AG04450 (cell line): ENCODE data around the gene KNOP1. TPM values are rescaled to one million over a fixed set of nuclear protein-coding genes. Genes with fewer than 3 reads are reported as not detected.

Source experiments
- CTCF ChIA-PET: fragments of 300-600, 350-600 bp; formaldehyde crosslinking; extraction: SDS; loops from one replicate; lab custom pipeline; 2022; ENCODE audit warnings: antibody characterized with exemption, inconsistent platforms; lab: Charles Lee
- POLR2A ChIA-PET: fragments of 350-600 bp; formaldehyde crosslinking; extraction: SDS; loops from one replicate; lab custom pipeline; 2021; ENCODE audit warnings: antibody characterized with exemption, inconsistent platforms; lab: Yijun Ruan, JAX
- DNase-seq: peaks from one replicate; pipeline ENCODE4 v3.0.0-alpha.2; 2011; ENCODE audit warnings: low read depth, low spot score
- H3K27ac ChIP-seq: one replicate; pipeline ENCODE4 v1.5.1; 2012; ENCODE audit warnings: low read depth, low read length, control low read depth
- H3K27me3 ChIP-seq: one replicate; pipeline ENCODE4 v1.6.0; 2012; ENCODE audit warnings: low read length; ENCODE audit not compliant: control insufficient read depth, insufficient read depth
- H3K4me3 ChIP-seq: 2 replicates; pipeline ENCODE4 v1.5.1; 2011; ENCODE audit warnings: mild to moderate bottlenecking, low read depth, low read length, control low read depth
- H3K9me3 ChIP-seq: 2 replicates; pipeline ENCODE4 v1.5.1; 2012; ENCODE audit warnings: low read length; ENCODE audit not compliant: control insufficient read depth, insufficient read depth
- polyA plus RNA-seq: library from polyadenylated mRNA; depleted of rRNA; stranded (reverse); fragments of >200 nt; gene quantifications from 2 replicates; pipeline ENCODE4 v1.2.3, GENCODE V29; 2011
- TF ChIP-seq, protein P1 (sequence below): IDR thresholded peaks from 2 replicates; pipeline ENCODE4 v1.5.1; 2011; ENCODE audit warnings: low read depth, low read length, control low read depth, inconsistent platforms

The KNOP1 gene
- polyA plus RNA-seq, 1 experiment = 14.9 TPM

DNA sequence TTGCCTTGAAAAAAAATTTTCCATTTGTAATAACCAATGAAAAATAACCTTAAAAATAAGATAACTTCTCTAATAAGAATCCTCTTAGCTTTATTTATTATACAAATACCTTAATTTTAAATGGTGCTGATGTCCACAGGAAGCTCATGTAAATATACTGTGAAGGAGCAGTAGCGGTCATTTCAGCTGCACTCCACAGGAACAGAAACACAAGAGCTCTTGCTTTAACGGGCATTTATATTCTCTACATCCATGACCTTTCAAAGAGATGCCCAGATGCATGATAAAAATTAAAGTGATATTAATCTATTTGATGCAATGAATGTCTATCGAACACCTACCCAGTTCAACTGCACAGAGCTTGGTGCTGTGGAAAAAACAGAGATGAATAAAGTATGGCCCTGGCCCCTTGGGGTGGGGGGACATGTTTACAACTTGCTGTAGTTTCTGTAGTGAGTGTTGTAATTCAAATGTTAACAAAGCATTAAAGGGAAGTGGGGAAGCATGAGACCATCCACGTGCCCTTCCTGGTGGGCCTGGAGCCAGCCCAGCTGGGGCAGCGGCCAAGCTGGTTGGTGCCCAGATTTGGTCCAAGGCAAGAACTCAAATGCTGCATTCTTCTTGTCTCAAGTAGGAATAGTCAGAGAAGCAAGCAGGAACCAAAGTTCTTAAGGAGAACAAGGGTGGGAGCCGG lies 48.0 kb upstream of the KNOP1 start:
- TF ChIP-seq, protein P1, sequence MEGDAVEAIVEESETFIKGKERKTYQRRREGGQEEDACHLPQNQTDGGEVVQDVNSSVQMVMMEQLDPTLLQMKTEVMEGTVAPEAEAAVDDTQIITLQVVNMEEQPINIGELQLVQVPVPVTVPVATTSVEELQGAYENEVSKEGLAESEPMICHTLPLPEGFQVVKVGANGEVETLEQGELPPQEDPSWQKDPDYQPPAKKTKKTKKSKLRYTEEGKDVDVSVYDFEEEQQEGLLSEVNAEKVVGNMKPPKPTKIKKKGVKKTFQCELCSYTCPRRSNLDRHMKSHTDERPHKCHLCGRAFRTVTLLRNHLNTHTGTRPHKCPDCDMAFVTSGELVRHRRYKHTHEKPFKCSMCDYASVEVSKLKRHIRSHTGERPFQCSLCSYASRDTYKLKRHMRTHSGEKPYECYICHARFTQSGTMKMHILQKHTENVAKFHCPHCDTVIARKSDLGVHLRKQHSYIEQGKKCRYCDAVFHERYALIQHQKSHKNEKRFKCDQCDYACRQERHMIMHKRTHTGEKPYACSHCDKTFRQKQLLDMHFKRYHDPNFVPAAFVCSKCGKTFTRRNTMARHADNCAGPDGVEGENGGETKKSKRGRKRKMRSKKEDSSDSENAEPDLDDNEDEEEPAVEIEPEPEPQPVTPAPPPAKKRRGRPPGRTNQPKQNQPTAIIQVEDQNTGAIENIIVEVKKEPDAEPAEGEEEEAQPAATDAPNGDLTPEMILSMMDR = no peak
- no peak for DNase-seq
- Histone ChIP-seq H3K9me3 (no peaks in the 10 kb centered on the region; the same call in 1 of the 2 replicates), H3K4me3 (no peak overlapping the region), H3K27me3 (no peaks in the 10 kb centered on the region), H3K27ac (no peak overlapping the region)
- POLR2A ChIA-PET = interaction anchor here (1.0 kb wide), 1 partner anchor 65 kb away, joined by 3 read pairs; no protein-coding TSS in a partner anchor
- CTCF ChIA-PET = interaction anchor here (1.0 kb wide), 1 partner anchor 25 kb away, joined by 3 read pairs; no protein-coding TSS in a partner anchor

GRCh38 chr16:19760356-19761060 lies 42.5 kb upstream of the KNOP1 start:
- TF ChIP-seq, protein P1 = no peak

DNA sequence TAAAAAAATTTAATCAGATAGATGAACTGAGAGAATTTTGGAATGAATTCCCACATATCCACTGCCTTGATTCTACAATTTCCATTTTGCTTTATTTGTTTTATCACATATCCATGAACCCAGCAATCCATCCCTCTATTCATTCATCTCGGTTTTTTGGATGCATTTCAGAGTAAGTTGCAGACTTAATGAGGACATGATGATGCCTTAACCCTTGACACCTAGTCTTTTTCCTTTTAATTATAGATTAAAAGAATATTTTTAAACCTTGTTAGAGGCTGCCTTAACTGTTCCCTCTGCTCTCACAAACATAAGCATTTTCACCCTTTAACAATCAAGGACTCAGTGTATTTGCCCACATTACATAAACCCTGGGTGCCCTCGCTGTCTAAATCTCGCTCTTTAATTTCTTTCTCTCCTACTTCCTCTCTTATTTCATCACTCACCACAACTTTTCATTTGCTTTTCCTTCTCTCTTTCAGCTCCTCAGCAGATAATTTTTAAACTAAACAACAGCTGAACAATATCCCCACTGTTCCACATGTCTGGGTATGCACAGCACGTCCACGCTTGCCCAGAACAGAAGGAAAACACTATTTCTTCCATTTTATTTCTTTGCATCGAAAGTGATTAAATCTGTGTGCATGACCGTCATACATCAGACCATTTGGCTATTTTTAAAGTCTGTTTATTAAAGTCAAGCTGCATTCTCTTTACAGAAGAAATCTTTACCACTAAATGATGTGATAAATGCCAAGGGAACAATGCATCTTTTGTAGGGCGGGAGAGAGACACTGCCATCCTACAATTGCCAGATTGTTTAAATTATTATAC lies 40.0 kb upstream of the KNOP1 start:
- H3K27ac ChIP-seq = peak overlapping the region; percentile 11
- H3K4me3 ChIP-seq = no peak overlapping the region
- TF ChIP-seq, protein P1 = no peak
- no peaks in the 10 kb centered on the region for H3K9me3 ChIP-seq
- CTCF ChIA-PET = no interaction called here
- POLR2A ChIA-PET = no interaction called here
- no peaks in the 10 kb centered on the region for H3K27me3 ChIP-seq
- DNase-seq = no peak

More at GRCh38 chr16:19760356-19761060, 42.5 kb upstream of the KNOP1 start:
- Histone ChIP-seq H3K4me3 (no peak overlapping the region), H3K27me3 (no peaks in the 10 kb centered on the region), H3K27ac (no peak overlapping the region), H3K9me3 (no peaks in the 10 kb centered on the region)
- DNase-seq = no peak
- CTCF ChIA-PET = no interaction called here
- POLR2A ChIA-PET = no interaction called here

GRCh38 chr16:19757026-19757425 lies 39.0 kb upstream of the KNOP1 start:
- H3K9me3 ChIP-seq = no peaks in the 10 kb centered on the region
- no peak overlapping the region for H3K4me3 ChIP-seq
- TF ChIP-seq, protein P1 = no peak
- ChIA-PET CTCF (no interaction called here), POLR2A (no interaction called here)
- no peak for DNase-seq
- H3K27ac ChIP-seq = no peak overlapping the region
- H3K27me3 ChIP-seq = no peaks in the 10 kb centered on the region
